HG02852 (cell line): Measurements from ENCODE around the gene RAD21L1.

Experiments used
- ATAC-seq: cut with Tn5 transposase; IDR thresholded peaks from one replicate; pipeline ENCODE4 v1.9.1; 2021; ENCODE audit warnings: mild to moderate bottlenecking, moderate library complexity; ENCODE audit not compliant: unreplicated experiment

RAD21L1 gene

DNA sequence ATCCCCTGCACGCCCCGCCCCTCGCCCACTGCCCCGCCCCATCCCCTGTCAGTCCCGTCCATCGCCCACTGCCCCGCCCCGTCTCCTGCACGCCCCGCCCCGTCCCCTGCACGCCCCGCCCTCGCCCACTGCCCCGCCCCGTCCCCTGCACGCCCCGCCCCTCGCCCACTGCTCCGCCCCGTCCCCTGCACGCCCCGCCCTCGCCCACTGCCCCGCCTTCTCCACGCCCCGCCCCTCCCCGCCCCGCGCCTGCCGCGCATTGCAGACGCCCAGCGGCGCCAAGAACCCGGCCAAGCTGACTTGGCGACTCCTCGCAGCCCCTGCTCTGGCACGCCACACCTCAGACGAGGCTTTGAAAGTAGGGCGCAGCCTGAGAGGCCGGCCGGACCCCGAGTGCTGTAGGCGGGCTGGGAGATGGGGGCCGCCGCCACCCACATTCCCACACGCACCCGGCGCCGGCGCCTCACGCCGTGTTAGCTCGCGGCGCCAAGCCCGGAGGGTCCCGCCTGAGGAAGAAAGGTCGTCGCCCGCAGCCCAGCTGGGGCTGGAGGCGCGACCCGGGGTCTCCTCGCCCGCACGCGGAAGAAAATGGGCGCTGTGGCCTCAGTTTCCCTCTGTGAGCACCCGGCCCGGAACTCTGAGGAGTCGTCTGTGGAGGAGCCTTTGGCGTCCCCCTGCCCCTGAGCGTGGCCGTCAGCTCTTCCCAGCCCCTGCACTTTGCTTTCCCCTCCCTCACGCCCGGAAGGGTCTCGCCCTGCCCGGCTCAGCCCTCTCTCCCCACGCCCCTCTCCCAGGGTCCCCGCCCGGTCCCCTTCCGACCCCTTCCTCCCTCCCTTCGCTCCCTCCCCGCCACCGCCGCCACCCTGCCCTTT, at the start of gene RAD21L1:
Gene RAD21L1 (plus strand): TSS at position 262 of the 872 bp plus-strand sequence. CDS start 2,410 bp downstream, outside the sequence.
- no peak for ATAC-seq

DNA sequence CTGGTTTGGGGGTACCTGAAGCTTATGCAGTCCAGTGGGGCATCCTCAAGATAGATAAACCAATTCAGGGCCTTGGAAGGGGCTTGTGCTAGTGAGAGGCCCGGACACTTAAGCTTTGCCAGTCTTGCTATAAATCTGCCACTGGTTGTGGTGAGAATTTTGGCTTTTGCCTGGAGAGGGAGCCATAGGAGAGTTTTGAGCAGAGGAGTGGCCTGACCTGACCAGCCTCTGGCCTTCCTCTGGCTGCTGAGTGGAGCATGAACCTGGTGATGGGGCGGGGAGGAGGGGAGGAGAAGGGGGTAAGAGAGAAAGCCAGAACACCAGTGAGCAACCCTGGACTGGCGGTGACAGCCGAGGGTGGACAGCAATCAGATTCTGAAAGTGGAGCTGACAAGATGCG, 48.2 kb upstream of the RAD21L1 start:
- no peak for ATAC-seq

DNA sequence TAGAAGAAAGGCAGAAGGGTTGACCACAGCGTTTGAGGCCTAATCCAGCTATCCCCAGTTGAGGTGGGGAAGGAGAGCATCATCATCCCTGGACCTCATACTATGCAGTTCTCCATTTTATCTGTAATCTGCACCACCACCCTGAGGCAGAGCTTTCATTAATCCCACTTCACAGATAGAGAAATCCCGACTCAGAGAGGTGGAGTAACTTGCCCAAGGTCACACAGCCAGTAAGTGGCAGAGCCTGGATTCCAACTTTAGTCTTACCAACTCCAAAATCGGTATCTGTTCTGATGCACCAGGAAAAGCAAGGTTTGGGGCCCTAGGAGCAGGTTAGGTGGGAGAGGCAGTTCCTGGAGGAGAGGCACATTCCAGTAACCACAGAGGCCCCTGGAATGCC, 47.7 kb upstream of the RAD21L1 start:
- ATAC-seq = no peak

DNA sequence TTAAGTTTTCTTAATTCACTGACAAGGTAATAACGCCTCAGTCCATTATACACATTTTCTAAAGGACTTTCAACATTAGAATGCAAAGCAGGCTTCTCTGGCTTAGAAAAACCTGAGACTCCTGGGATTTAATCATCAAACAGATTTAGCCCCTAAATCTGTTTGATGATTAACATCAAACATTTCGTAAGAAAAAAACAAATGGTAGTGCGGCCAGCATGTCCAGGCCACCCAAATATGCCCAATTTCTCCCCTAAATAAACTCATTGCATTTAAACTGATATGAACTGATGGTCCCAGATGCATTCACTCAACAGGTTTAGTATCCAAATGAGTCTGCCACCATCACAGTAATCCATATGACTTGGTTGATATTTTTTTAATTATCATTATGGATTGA, 47.2 kb upstream of the RAD21L1 start:
- ATAC-seq = no peak

DNA sequence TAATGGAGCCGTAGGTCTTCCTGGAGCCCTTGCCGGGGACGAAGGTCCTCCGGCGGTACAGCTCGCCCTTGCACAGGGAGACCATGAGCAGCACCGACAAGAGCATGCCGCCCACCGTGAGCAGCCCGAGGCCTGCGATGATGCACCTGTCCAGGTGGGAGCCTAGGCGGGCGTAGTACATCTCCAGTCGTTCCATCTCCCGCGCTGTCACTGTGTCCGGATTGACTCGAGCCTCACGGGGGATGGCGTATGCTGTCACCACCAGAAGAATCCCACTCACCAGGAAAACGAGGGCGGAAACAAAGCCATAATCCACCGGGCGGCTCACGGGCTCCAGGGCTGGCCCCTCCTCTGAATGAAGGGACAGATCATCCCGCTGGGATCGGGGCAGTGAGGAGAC, 44.9 kb upstream of the RAD21L1 start:
- ATAC-seq = no peak

DNA sequence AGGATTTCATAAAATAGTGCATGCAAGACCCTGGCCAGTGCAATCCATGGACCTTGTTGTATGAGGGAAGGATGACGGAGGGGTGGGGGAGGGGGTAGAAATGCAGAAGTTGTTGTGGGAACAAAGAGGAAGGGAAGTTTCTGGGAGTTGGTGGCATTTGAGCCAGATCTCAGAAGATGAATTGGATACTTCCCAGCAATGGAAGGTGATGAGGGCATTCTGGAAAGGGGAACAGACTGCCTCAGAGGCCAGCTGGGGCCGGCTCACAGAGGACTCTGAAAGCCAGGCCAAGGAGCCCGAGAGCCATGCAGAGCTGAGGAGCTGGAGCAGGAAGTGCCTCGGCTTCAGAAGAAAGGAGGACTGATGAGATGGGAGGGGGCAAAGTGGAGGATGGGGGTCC, 43.7 kb upstream of the RAD21L1 start:
- ATAC-seq = no peak

DNA sequence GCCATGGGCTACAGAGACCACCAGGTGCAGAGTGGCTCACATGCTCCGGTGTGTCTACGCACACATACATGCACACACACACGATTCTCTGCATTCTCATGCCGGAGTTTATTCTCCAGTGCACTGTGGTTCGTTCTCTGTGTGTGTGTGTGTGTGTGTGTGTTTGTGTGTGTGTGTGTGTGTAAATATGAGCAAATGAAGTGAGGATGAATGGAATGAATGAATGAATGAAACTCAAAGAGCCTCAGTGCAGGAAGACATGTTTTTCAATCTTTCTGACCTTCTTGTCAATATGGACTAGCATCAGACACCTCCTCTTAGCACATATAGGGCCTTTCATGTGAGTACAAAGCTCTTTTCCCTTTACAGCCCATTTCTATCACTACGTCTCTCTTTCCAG, 42.7 kb upstream of the RAD21L1 start:
- no peak for ATAC-seq

DNA sequence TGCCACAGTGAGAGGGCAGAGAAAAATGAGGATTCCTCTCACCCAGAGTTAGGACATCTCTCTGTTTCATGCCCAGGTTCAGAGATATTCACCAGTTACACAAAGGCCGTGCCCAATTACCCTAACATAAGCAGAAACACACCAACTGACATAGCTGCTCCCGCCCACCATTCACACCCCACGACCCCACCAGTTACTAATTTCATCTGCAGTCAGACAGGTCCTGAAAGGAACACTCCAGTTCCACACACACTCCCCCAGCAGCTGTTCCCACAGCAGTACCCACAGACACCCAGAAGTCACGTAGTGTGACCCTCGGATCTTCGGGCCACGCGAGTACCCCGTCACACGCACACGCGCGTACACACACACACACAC, 41.6 kb upstream of the RAD21L1 start:
- no peak for ATAC-seq

DNA sequence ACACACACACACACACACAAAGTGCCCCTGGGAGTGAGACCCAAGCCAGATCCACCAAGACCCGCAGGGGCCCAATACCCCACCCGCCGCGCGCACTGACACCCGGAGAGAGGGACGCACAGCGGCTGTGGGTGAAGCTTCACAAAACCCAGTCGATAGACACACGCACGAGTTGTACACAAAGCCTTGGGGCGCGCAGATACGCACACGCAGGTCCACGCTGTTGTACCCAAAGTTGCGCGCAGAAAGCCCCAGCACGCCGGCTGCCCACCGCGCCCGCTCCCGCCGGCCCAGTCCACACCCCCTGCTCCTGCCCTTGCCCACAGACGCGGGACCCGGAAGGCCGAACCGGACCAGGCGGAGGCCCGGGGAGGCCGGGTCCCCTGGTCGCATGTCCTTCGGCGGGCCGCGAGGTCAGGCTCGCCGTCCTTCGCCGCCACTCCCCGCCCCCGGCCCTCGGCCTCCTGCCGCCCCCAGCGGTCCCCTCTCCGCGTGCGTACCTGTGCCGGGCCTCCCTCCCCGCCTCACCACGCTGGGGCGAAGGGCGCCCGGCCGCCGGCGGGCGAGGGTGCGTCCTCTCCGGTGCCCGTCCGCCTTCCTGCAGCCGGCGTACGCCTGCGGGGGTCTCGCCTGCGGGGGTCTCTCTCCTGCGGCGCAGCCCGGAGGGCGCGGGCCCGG, 41.1 kb upstream of the RAD21L1 start, which contains the start of gene TMEM74B:
Gene TMEM74B (minus strand): TSS at position 344 of the 678 bp plus-strand sequence. CDS start 1,180 bp downstream, outside the sequence.
- ATAC-seq = no peak

DNA sequence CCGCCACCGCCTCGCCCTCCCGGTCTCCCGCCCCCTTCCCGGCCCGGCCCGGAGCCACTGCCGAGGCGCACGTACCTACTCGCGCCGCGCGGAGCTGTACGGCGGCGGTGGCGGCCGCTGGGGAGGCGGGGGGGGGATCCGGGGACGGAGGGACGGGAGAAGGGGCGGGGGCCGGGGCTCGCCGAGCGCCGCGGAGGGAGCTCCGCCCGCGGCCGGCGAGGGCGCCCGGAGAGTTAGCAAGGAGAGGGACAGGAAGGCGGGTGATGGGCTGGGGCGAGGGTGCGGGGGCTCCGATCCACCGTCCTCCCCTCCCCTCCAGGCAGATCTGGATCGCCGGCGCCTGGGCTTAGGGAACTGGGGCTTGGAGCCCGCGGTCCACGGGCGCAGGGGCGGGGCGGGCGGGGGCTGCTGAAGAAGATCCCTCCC, 40.5 kb upstream of the RAD21L1 start:
- ATAC-seq = no peak

DNA sequence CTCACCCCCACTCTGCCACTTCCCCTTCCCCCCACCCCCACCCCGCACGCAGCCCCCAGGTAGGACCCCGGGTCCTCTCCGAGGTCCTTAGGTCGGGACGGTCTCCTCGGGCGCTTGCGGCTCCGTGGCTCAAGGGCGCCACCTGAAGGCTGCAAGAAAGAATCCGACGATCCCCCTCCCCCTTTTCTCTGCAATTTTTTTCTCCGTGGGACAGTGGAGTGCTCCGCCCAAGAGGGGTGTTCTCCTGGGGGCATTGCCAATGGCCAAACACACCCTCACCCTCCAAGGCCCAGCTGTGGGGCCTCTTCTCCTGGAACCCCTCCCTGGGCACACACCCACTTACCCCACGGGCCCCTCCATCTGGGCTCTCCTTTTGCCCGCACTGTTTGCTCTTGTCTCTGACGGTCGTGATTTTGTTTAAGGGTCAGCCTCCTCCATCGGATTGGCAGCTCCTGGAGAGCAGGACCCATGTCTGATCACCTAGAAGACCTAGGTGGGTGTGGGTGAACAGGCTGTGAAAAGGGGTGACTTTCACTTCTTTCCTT, 40.0 kb upstream of the RAD21L1 start:
- ATAC-seq = no peak

DNA sequence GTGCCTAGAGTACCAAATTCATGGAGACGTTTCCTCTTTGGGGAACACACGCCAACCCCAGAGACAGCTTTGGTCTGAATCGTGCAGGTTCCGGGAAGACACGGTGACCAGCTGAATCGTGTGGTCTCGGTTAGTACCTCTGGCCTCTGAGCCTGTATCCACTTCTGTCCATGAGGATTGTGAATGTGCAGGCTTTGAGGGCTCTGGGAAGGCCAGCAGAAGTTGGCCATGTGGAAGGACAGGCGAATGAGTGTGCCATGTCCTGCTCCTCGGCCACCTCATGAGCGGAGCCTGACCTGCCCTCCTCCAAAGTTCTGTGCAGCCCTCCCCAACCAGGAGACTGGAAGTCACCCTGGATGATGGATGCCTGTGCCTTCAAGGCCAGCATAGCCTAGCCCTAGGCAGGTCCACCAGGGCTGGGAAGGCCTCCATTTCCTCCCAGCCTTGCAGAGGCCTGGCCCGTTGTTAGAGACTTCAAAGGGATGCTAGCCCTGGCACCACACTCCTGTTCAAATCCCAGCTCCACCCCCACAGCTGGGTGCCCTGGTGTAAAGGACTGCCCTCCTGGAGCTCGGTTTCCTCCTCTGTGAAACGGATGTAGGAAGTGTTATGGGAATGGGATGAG, 39.4 kb upstream of the RAD21L1 start:
- ATAC-seq = no peak

DNA sequence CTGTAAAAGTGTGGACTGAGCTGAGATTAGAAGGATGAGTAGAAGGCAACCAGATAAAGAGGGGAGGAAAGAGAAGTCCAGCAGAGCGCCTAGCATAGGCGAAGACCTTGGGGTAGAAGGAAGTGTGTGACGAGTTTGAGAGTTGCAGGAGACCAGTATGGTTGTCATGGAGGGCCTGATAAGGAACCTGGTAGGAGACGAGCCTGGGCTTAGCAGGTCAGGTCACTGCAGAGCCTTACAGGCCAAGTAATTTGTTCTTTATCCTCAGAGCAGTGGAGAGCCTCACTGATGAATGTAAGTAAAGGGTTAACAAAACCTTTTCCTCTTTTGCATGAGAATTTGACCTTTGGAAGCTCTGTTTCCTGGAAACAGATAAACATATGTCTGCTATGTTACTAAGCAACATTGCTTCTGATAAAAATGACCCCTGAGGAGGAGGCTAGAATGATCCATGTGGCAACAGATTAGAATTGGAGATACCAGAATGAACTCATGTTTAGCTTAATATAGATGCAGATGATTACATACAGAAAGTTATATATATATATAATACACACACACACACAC, 38.2 kb upstream of the RAD21L1 start:
- no peak for ATAC-seq

DNA sequence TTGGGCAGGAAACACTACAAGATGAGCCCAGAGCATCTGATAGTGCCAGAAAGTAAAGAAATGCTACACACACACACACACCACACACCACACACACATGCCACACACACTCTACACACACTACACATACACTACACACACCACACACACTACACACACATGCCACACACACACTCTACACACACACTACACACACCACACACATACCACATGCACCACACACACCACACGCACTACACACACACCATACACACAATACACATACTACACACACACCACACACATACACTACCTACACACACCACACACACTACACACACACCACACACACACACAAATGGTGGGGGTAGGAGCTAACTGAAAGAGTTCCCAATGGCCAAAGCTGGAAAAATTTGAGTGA, 37.5 kb upstream of the RAD21L1 start:
- no peak for ATAC-seq

DNA sequence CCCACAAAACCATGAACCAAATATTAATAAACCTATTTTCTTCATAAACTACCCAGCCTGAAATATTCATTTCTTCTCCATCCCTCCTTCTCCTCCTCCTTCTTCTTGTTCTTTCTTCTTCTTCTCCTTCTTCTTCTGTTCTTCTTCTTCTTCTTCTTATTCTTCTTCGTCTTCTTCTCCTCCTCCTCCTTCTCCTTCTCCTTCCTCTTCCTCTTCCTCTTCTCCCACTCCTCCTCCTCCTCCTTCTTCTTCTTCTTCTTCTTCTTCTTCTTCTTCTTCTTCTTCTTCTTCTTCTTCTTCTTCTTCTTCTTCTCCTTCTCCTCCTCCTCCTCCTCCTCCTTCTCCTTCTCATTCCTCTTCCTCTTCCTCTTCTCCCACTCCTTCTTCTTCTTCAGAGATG, 36.0 kb upstream of the RAD21L1 start:
- ATAC-seq = no peak

DNA sequence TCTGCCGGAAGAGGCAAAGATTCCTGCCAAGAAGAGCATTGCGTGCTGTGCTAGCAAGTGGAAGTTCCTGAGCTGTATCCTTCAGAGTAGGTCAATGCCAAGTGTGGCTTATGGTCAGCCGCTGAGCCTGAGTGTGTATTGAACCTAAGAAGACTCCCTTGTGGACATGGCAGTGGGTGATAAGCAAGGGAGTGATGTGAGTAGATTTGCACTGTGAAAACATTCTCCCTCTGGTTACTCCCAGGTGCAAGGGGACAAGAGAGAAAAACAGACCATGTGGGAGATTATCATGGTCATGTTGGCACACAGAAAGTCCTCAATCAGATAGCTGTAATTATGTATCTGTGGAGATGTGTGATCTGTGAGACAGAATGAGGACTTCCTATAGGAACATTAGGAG, 35.0 kb upstream of the RAD21L1 start:
- ATAC-seq = no peak

DNA sequence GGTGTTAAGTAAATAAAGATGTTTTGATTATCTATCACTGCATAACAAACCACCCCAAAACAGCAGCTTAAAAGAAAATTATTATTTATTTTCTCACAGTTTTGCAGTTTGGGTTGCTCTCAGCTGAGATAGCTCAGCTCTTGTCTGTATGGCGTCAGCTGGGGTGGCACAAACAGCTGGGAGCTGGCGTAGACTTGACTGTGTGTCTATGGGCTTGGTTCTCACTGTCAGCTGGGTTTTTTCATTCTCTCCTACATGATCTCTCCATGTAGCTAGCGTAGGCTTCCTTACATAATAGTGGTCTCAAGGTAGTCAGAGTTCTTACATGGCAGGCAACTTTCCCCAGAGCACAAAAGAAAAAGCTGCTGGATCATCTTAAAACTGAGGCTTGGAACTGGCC, 34.5 kb upstream of the RAD21L1 start:
- no peak for ATAC-seq

DNA sequence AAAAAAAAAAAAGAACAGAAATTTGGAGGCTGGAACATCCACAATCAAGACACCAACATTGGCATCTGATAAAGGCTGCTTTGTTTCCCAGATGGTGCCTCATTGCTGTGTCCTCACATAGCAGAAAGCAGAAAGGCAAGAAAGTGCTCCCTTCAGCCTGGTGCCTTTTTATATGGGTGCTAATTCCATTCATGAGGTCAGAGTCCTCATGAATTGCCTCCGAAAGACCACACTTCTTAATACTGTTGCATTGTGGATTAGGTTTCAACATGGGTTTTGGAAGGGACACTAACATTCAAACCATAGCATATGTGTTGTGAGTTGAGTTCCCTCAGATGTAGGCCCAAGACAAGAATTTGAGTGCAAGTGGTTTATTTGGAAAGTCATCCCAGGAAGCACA, 30.6 kb upstream of the RAD21L1 start:
- ATAC-seq = no peak

DNA sequence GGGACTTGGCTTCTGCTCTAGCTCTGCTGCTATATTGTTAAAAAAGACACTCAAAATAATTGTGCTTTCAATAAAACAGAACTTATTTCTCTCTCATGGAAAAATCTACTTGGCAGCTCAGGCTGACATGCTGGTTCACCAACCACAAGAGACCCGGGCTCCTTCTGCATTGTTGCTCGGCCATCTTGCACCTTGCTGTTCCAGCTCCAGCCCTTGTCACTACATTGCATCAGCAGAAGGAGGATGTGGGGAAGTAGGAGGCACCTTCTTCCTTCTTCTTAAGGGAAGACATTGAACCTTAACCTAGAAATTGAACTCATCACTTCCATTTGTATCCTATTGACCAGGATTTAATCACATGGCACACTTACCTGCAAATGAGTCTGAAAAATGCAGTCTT, 29.2 kb upstream of the RAD21L1 start:
- ATAC-seq = no peak

DNA sequence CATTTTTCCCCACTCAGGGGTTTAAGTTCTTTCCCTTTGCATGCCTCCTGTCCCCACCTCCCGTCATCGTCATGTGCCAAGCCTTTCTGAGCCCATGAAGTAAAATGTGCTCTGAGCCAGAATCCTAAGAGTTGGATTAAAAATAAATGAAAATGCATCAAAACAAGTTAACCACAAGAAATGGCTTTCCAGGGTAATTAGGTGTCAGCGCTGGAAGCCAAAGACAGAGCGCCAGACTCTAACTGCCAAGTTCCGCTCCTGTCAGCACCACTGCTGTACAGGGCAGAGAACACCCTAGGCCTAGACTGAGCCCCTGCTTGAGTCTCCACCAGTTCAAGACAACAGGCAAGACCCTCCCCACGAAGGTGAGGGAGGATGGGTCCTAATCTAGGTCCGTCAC, 28.0 kb upstream of the RAD21L1 start:
- no peak for ATAC-seq

DNA sequence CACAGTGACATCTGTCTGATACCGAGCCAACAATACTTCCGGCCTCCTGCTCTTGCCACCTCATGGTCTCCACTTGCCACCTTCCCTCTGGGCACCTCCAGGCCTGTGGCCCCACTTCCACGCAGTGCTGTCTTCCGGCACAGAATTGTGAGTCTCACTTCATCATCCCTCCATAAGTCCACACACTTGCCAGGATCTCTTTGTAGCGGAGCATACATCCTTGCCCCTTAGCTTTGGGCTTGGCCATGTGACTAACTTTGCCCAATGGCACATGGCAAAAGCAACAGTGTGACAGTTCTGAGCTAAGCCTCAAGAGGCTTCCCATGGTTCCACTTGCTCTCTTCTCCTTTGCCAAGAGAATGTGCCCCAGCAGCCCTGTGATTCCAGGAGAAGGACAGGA, 27.1 kb upstream of the RAD21L1 start:
- no peak for ATAC-seq
